ENCODE measurements around the gene ARF1.

ARF1 gene

GRCh38 chr1:228146417-228147150 is 64.1 kb downstream of the ARF1 start:
- no peak overlapping the region for H3K4me3 ChIP-seq
- H3K4me2 ChIP-seq: no peak overlapping the region; the same call in 1 of the 2 replicates
- H4K20me1 ChIP-seq: peaks cover 99% of the 10 kb centered on the region
- H3K4me1 ChIP-seq: peaks cover 83% of the 10 kb centered on the region
- TF ChIP-seq Cebpa-rat (IDR thresholded peaks at IDR 0.05): no peak
- no peak overlapping the region for H3K9ac ChIP-seq
- no peaks in the 10 kb centered on the region for H3K27me3 ChIP-seq
- H3K36me3 ChIP-seq: peaks cover 52% of the 10 kb centered on the region
- 0 out of 2 replicates have a peak overlapping the region, but pooled peaks have one; percentile 30 for H3K27ac ChIP-seq
- H3K9me3 ChIP-seq: no peaks in the 10 kb centered on the region

- Histone ChIP-seq H3K27ac (peak overlapping the region; percentile 73), H3K27me3 (no peaks in the 10 kb centered on the region), H3K9ac (peak overlapping the region; percentile 64; the same call in 1 of the 2 replicates), H3K36me3 (peaks cover 52% of the 10 kb centered on the region), H3K4me2 (peak overlapping the region; percentile 73), H4K20me1 (peaks cover 99% of the 10 kb centered on the region), H3K9me3 (no peaks in the 10 kb centered on the region), H3K4me1 (peaks cover 82% of the 10 kb centered on the region), H3K4me3 (no peak overlapping the region)
- no peak for TF ChIP-seq Cebpa-rat (IDR thresholded peaks at IDR 0.05)
Measured at GRCh38 chr1:228147151-228147693, 64.7 kb downstream of the ARF1 start.

GRCh38 chr1:228147768-228148167 is 65.3 kb downstream of the ARF1 start:
- H4K20me1 ChIP-seq: peaks cover 99% of the 10 kb centered on the region
- TF ChIP-seq Cebpa-rat (IDR thresholded peaks at IDR 0.05): no peak
- no peaks in the 10 kb centered on the region for H3K9me3 ChIP-seq
- H3K27ac ChIP-seq: peak overlapping the region; percentile 73
- no peak overlapping the region for H3K4me3 ChIP-seq
- peak overlapping the region; percentile 64 for H3K9ac ChIP-seq
- peaks cover 52% of the 10 kb centered on the region for H3K36me3 ChIP-seq
- no peaks in the 10 kb centered on the region for H3K27me3 ChIP-seq
- peak overlapping the region; percentile 73 for H3K4me2 ChIP-seq
- peaks cover 82% of the 10 kb centered on the region for H3K4me1 ChIP-seq

GRCh38 chr1:228148196-228148861 is 65.8 kb downstream of the ARF1 start:
- Histone ChIP-seq H3K4me3 (no peak overlapping the region), H3K4me2 (peak overlapping the region; percentile 73), H4K20me1 (peaks cover 95% of the 10 kb centered on the region), H3K27me3 (no peaks in the 10 kb centered on the region), H3K27ac (peak overlapping the region; percentile 73), H3K9ac (peak overlapping the region; percentile 64), H3K4me1 (peaks cover 81% of the 10 kb centered on the region), H3K36me3 (peaks cover 52% of the 10 kb centered on the region), H3K9me3 (no peaks in the 10 kb centered on the region)
- TF ChIP-seq Cebpa-rat (IDR thresholded peaks at IDR 0.05): no peak

All from BLaER1 (cell line).